Measurements from ENCODE around the gene CLN5.

GRCh38 chr13:76955661-76956060, 36.2 kb upstream of the CLN5 start:
- TF ChIP-seq GATA2 (IDR thresholded peaks at IDR 0.05; ENCODE audit: insufficient read depth, insufficient read length, low read depth, low read length) (no peak), CTCF (IDR thresholded peaks at IDR 0.05; ENCODE audit: extremely low read depth in 1 of 2, insufficient read depth in 1 of 2, low read depth in 1 of 2, low read length in 2 of 2) (no peak), MAX (IDR thresholded peaks at IDR 0.05; ENCODE audit: insufficient read depth, insufficient read length) (no peak), POLR2A (IDR thresholded peaks at IDR 0.05; ENCODE audit: low read depth, low read length) (no peak), FOS (IDR thresholded peaks at IDR 0.05; ENCODE audit: borderline replicate concordance, insufficient read depth, low read length) (no peak), EZH2 (IDR thresholded peaks at IDR 0.05; ENCODE audit: borderline replicate concordance, low read depth, low read length, severe bottlenecking) (no peak), JUN (IDR thresholded peaks at IDR 0.05; ENCODE audit: borderline replicate concordance, insufficient read depth, insufficient read length, low read depth) (no peak)
